Posterior vena cava (tissue), 2 donors: ENCODE measurements around the gene LRTM2. TPM values are rescaled to one million over a fixed set of nuclear protein-coding genes. Genes with fewer than 3 reads are reported as not detected.

Experiments
- DNase-seq: peaks from one replicate; pipeline ENCODE4 v3.0.0-alpha.2; 2020; ENCODE audit warnings: low spot score
- intact Hi-C, 2 donors: fragments of 100-400 bp; cut with DNase I; formaldehyde crosslinking; loops; one replicate each; pipeline versions ENCODE4 v1.14.1 to v1.14.2; 2022 to 2023
- total RNA-seq, 2 donors: library from RNA; stranded (reverse); fragmentation: NEBNext Ultra II Directional; extraction: Animal tissue kit (Norgen Biotek cat#: 25700); gene quantifications; one replicate each; pipeline ENCODE4 v1.2.1, GENCODE V29; 2021
- donor health status: DM: yes; HTN: yes; CAD: no.
- donor health status: DM: yes; HTN: yes; CAD: no.

LRTM2 gene
- total RNA-seq, 2 donors from 2014 or later: not detected

DNA sequence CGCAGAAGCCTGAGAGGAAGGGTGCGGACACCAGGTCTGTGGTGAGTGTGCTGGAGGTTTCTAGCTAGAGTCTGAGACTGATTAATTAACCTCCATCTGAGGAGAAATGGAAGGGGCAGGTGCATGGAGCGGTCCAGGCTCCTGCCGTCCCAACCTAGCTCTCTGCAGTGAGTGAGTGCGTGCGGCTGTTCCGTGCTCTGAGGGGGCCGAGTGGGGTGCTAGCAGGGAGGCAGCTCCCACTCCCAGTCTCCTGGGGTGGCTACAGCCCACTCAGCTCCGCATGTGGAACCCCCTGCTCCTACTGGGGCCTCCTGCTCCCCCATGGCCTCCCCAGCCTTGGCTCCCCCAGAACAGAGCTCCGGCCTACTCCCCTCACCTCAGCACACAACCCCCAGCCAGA, 2.9 kb downstream of the LRTM2 start:
- DNase-seq: no peak

DNA sequence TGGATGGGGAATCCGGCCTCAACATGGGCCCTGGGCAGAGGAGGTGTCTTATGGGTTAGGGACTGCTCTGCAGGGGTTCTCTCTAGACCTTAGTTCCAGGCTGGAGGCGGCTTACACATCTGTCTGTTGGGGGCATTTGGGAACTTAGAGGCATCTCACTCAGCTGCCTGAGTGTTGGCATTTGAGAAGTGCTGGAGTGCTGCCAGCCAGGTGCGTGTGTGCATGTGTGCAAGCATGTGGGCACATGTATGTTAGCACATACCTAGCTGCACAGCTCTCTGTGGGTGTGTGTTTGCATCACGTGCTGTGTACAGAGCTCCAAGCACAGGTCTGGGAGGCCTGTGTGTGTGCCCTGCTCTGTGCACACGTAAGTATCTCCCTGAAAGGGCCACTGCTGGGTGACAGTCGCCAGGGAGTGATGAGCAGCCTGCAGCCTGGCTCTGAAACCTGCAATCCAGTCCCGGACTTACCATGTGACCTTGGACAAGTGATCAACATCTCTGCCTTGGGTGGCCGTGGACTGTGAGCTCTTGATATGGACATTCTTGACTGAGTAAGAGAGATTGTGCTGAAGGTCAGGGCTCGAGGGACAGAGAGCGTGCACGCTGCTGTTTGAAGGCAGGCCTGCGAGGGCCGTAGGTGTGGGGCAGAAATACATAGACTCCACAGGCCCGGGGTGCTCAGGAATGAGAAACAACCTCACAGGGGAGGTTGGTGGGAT, 5.2 kb downstream of the LRTM2 start:
- intact Hi-C loops: no loop called here
- no peak for DNase-seq

More for the DNA sequence above, 2.9 kb downstream of the LRTM2 start:
- intact Hi-C loops: no loop called here

DNA sequence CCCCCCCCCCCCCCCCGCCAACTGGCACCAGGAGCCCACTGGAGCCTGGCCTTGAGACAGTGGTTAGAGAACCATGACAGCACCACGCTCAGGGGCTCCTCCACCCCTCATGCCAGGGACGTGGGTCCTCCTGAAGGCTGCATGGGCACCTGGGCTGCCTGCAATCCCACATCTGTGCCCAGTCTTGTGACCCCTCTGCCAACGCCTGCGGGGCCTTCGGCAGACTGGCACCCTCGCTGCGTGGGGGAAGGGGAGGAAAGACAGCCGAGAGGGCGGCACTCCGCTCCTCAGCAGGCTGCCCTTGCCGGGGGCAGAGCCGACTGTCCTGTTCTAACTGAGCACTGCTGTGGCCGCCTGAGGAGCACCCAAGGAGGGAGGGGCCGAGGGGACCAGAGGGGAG, 6.0 kb downstream of the LRTM2 start:
- no peak for DNase-seq
- intact Hi-C loops: no loop called here

DNA sequence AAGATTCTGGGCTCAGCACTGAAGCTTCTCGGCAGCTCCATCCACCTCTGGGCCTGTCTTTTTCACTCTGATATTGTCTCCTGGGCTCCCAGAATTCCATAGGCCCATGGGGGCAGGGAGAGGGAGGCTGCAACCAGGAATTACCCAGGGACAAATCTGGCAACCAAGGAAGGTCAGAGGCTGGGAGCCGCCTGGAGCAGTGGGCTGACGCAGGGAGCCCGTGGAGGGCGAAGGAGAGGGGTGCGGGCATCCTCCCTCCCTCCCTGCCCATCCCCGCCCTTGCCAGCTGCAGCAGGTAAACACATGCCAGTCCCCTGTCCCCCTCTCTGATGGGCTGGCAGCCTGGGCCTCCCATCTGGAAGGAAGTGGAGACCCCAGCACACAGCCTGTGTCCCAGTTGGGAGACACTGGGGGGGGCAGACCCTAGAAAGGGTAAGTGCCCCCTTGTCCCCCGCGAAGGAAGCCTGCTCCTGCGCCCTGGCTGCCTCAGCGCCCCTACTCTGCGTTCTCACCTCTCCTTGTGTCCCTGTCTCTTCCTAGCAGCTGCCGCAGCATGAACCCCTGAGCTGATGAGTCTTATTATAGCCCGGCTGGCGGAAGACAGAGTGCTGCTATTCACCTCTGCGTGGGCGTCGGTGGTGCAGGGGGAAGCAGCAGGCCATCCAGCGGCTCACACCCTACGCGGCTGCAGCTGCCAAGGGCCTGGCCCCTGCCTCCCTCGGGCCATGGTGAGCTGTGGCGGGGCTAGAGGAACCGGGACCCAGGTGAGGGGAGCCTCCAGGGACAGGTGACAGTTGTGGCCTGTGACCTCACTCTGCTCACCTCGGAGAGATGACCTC, 6.7 kb downstream of the LRTM2 start:
- no peak for DNase-seq
- intact Hi-C loops: no loop called here

DNA sequence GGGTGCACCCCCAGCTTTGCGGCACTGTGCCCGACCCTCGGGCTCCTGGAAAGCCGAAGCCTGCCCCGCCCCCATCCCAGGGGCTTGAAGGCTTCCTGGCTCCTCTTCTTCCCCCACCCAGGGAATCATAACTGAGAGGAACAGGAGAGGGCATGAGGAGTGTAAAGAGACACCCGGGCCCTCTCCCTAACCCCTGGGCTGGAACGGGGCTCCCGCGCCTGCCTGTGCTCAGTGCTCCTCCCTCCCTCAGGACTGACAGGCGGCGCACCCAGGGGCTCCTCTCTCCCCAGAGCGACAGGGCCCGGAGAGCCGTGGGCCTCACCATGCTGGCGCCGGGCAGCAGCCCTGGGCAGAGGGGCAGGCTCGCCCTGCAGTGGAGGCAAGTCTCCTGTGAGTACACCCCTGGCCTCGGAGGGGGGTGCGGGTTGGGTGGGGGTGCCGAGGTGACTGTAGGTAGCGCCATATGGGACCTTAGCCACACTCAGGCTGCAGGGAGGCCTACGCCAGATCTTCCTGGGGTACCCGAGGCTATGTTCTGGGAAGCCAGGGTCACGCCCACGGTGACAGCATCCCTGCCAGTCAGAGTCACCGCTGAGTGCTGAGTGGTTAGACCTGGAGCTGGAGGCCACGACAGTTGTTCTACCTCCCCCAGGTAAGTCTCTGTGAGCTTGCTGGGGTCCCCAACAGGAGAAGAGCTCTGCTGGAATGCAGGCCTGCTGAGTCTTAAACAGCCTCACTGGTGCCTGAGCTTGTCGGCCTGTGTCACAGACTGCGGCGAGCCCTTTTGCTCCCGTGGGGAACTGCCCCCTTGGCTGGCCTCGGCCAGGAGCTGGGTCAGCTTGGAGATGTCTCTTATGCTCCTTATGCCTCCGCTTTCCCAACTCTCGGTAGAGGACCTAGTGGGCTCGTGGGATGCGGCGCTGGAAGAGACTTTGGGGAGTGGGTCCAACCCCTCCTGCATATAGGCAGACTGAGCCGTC, 7.8 kb downstream of the LRTM2 start:
- intact Hi-C loops: no loop called here

DNA sequence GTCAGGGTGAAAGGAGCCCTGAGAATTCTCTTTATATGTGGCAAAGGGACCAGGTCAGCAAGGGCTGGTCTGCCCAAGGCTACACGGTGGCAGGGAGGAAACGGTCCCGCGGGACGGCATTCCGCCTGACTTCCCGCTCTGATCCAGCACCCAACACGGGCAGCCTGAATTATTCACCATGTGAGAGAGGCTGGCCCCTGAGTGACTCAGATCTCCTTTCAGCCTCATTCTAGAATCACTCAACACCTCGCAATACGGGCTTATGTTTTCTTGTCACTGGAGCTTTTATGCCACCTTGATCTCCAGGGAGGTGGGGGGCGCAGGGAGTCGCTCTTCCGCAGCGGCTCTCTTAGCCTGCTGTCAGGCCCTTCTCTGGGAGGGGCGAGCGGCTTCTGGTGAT, 8.5 kb downstream of the LRTM2 start:
- intact Hi-C loops: no loop called here

More for the DNA sequence above, 7.8 kb downstream of the LRTM2 start:
- no peak for DNase-seq

DNA sequence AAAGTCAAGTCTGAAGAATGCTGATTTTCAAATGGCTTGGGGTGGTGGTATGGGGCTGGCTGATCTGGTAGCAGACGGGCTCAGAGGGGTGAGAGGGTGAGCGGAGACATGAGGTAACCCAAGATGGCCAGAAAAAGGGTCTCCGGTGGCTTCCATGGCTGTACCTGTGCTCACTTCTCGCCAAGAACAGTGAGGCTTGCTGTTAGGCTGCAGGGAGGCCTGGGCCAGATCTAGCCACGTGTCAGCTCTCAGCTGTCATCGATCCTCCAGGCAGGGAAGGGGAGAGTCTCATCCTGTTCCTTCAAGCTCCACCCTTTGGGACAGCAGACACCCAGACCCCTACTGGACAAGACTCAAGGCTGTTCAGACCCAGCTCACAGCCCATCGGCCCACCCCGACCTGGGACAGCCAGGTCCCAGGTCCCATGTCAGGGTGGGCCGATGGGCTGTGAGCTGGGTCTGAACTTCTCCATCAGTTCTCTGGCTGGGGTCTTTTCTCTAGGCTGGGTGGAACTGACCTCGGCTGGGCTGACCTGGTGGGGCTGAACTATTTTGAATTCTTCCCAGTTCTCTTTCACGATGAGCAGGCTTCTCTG, 9.0 kb downstream of the LRTM2 start:
- DNase-seq: no peak
- intact Hi-C loops: no loop called here

More for the DNA sequence above, 8.5 kb downstream of the LRTM2 start:
- no peak for DNase-seq

DNA sequence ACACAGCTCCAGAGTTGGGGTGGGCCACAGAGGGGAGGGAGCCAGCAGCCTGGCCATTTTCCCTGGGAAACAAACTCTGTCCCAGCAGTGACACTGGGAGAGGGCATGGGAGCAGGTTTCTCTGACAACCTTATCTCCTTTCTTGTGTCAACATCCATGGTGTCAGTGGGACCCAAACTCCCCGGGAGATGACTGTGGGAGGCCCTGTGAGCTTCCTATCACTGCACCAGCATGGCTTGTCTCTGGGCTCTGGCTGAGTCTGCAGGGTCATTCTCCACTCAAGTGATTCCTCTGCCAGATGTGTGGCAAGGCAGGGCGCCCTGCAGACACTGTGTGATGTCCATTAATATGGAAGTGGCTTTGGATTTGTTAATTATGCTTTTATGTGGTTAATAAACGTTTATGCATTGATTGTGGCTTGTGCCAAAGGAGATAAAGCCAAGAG, 10.1 kb downstream of the LRTM2 start:
- intact Hi-C loops: no loop called here
- DNase-seq: peak; percentile 66

DNA sequence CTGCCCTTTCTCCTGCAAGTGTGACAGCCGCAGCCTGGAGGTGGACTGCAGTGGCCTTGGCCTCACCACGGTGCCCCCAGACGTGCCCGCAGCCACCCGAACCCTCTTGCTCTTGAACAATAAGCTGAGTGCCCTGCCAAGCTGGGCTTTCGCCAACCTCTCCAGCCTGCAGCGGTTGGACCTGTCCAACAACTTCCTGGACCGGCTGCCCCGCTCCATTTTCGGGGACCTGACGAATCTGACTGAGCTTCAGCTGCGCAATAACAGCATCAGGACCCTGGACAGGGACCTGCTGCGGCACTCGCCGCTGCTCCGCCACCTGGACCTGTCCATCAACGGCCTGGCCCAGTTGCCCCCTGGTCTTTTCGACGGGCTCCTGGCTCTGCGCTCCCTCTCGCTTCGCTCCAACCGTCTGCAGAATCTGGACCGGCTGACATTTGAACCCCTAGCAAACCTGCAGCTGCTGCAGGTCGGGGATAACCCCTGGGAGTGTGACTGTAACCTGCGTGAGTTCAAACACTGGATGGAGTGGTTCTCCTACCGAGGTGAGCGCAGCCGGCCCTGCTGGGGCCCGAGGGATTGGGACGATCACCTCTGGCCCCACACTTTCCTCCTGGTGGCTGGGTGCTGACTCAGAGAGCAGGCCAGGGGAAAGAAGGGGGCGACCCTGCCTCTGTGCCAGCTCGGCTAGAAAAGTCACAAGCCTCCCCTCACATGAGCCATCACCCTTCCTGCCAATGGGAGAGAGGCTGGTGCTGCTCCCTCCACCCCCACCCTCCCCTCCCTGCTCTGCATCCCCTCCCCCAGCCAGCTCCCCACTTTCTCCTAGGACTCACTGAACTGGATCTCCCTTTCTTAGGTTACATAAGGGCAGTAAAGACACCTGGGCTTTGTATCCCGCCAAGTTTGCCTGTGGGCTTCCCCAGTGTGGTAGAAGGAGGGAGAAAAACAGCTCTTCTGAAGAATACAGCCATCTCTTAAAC, 10.9 kb downstream of the LRTM2 start:
- peak; percentile 77 for DNase-seq
- intact Hi-C loops: no loop called here

DNA sequence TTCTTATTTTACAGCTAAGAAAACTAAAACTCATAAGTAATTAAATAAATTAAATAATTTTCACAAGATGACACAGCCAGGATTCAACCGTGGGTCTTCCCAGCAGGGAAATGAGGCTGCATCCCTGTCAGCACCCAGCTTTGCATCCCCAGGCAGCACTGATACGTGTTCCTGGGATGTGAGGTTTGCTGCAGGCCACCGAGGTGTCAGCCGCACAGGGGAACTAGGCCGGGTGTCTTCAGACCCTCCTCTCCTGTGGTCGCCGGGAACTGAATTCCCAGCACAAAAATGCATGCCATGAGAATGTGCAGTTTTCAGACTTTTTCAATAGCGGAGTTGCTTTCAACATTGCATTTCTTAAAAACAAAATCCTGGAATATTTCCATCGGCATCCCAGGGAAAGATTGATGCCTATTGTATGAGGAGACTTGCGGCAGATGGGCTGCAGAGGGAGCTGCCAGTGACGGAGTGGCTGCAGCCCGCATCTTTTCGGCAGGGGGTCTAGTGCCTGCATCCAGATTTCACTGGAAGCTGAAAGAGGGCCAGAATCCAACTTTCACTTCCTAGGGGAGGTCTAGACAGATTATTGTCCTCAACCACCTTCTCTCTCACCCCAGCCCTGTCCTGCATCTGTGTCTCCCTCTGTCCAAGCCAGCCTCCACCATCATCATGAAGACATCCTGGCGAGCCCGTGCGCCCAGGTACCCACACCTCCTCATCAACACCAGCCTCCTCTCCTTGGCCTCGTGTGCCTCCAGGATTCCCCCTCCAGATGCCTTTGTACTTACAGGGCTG, 12.6 kb downstream of the LRTM2 start:
- intact Hi-C loops: no loop called here

DNA sequence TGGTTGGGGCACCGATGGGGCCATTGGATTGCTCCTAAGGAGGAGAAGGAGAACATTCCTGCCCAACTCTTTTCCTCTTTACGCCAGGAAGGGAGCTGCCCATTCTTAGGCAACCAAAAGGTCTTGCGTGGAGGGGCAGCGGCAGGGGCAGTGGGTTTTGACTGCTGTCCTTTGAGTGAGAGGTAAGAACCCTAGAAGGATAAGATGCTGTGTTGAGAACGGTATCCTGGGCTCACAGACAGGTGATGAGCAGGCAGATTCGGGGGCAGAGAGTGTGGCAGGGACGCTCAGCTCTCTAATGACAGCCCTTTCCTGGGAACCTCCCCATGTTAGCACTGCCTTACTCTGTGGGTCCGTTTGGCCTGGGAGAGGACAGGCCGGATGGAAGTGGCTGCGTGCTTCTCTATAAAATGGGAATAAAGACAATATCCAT, 13.2 kb downstream of the LRTM2 start:
- DNase-seq: peak; percentile 48
- intact Hi-C loops: no loop called here

More for the DNA sequence above, 12.6 kb downstream of the LRTM2 start:
- peak; percentile 63 for DNase-seq

DNA sequence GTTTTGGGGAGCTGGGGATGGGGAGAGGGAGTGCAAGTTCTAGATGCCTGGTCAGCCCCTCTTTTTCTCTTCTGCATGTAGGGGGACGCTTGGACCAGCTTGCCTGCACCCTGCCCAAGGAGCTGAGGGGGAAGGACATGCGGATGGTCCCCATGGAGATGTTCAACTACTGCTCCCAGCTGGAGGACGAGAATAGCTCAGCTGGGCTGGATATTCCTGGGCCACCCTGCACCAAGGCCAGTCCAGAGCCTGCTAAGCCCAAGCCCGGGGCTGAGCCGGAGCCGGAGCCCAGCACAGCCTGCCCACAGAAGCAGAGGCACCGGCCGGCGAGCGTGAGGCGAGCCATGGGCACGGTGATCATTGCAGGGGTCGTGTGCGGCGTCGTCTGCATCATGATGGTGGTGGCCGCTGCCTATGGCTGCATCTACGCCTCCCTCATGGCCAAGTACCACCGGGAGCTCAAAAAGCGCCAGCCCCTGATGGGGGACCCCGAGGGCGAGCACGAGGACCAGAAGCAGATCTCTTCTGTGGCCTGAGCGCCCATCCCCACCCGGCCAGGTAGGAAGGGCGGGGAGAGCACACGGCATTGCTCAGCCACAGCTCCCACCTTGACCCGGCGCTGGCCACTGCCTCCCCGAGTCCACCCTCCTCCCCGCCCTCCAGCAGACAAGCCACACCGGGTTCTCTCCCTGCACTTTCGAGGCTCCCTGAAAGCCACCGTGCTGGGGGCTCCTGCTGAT, 14.0 kb downstream of the LRTM2 start:
- intact Hi-C loops: no loop called here
- DNase-seq: peak; percentile 68

DNA sequence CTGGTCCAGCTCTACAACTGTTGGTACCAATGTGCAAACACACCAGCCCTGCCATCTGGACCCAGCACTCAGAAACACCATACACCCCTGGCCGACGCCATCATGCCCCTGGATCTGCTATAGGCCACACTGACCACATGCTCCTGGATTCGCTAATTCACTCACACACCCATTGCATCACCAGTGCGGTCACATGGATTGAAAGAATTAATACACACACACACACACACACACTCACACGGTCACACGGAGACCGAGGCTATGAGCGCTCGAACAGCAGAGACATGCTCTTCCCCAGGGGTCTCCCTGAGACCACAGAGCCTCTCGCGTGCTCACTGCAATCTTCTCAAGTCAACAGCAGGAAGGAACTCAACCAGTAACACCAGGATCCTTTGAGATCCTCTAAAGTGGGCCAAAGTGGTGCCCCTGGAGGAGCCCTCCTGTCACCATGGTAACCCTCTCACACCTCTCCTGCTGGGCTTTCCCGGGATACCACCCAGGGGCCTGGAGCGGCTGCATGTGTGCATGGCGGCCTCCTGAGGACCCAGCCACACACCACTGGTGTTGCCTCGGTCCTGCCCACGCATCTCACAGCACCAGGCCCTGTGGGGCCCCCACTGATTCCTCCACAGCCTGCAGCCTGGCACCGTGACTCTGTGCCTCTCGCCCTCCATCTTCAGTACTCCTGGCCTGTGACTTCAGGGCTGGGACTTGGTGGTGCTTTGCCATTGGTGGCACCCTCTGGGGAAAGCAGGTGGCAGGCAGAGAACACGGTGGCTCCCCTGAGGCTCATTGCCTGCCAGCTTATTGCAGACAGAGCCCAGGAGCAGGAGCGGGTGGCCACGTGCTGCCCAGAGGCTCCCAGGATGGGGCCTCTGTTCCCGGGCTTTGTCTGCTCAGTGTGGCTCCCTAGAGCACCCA, 15.1 kb downstream of the LRTM2 start:
- peak; percentile 59 for DNase-seq
- intact Hi-C loops: no loop called here

DNA sequence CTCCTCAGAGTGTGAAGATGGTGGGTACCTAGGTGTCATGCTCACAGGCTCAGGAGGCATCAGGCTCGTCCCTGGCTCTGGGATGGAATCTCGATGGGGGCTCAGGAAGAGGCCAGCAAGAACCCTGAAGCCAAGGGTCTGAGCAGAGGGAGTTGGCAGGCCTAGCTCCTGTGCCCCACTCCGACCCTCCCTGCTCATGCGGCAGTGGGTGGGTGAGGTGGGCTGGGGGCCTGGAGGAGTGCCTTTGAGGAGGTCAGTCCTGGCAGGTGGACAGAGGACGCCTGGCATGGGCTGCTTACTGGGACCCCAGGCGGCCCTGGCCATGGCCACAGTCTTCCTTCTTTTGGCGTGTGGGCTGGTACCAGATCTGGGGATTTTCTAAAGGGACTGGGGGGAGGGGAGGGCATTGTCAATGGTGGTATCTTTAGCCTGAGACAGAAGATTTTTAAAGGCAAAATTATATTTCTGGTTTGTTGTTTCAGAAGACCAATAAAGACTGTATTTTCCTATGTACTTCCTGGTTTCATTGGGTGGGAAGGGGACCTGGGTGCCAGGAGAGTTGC, 16.0 kb downstream of the LRTM2 start:
- DNase-seq: peak; percentile 64
- intact Hi-C loops: no loop called here

DNA sequence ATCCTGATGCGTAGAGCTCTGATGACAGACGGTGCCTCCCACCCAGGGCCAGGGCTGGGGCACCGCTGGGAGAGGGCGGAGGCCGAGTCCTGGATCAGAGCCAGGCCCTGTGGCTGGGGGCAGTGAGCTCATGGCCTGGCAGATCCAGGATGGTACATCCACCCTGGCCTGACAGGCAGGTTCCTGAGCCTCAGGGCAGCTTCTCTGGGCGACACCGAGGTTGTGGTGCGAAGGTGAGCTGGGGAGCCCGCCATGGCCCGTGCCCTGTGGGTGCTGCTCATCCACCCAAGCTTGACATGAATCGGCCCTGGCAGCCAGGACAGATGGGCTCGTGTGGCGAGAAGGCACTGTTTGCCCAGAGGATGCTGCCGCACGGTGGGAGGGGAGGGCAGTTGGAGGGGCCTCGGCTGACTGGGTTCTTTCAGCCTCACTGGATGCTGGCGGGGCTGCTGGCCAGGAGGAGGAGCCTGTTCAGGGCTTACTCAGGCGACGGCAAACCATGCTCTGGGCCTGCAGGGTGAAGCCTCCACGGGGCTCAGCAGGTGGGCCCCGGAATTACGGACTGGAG, 16.6 kb downstream of the LRTM2 start:
- peak; percentile 80 for DNase-seq
- intact Hi-C loops: no loop called here
